ENCODE results near the gene XYLT1.

XYLT1 gene

GRCh38 chr16:17373533-17373932 lies 97.2 kb downstream of the XYLT1 start:
- no peak for DNase-seq (ENCODE audit: low spot score)

- no peak for DNase-seq (ENCODE audit: low spot score)
These were observed 98.4 kb downstream of the XYLT1 start for GRCh38 chr16:17372386-17372785.

- no peak for DNase-seq (ENCODE audit: low spot score)
These were observed 99.5 kb downstream of the XYLT1 start for GRCh38 chr16:17371299-17371698.

GRCh38 chr16:17370731-17371285 lies 100.0 kb downstream of the XYLT1 start:
- DNase-seq (ENCODE audit: low spot score): no peak

- DNase-seq (ENCODE audit: low spot score): no peak
These were observed 100.5 kb downstream of the XYLT1 start for GRCh38 chr16:17370223-17370707.

- DNase-seq (ENCODE audit: low spot score): peak; percentile 79
These were observed 101.1 kb downstream of the XYLT1 start for GRCh38 chr16:17369421-17370222.

- DNase-seq (ENCODE audit: low spot score): no peak
These were observed 101.8 kb downstream of the XYLT1 start for GRCh38 chr16:17368951-17369350.

- DNase-seq (ENCODE audit: low spot score): no peak
These were observed 102.3 kb downstream of the XYLT1 start for GRCh38 chr16:17368446-17368845.

GRCh38 chr16:17367923-17368322 lies 102.8 kb downstream of the XYLT1 start:
- DNase-seq (ENCODE audit: low spot score): no peak

GRCh38 chr16:17367036-17367435 lies 103.7 kb downstream of the XYLT1 start:
- DNase-seq (ENCODE audit: low spot score): no peak

- DNase-seq (ENCODE audit: low spot score): no peak
These were observed 104.3 kb downstream of the XYLT1 start for GRCh38 chr16:17366299-17366961.

- no peak for DNase-seq (ENCODE audit: low spot score)
These were observed 105.0 kb downstream of the XYLT1 start for GRCh38 chr16:17365591-17366298.

GRCh38 chr16:17365211-17365541 lies 105.6 kb downstream of the XYLT1 start:
- DNase-seq (ENCODE audit: low spot score): no peak

- no peak for DNase-seq (ENCODE audit: low spot score)
These were observed 106.2 kb downstream of the XYLT1 start for GRCh38 chr16:17364319-17365210.

GRCh38 chr16:17362946-17363345 lies 107.8 kb downstream of the XYLT1 start:
- no peak for DNase-seq (ENCODE audit: low spot score)

GRCh38 chr16:17362183-17362582 lies 108.6 kb downstream of the XYLT1 start:
- DNase-seq (ENCODE audit: low spot score): no peak

- DNase-seq (ENCODE audit: low spot score): no peak
These were observed 110.1 kb downstream of the XYLT1 start for GRCh38 chr16:17360693-17361122.

GRCh38 chr16:17359788-17360390 lies 110.9 kb downstream of the XYLT1 start:
- DNase-seq (ENCODE audit: low spot score): no peak

- peak; percentile 66 for DNase-seq (ENCODE audit: low spot score)
These were observed 111.9 kb downstream of the XYLT1 start for GRCh38 chr16:17358846-17359245.

- no peak for DNase-seq (ENCODE audit: low spot score)
These were observed 112.4 kb downstream of the XYLT1 start for GRCh38 chr16:17358355-17358754.
